Measurements from ENCODE around the gene UBR3. TPM values are rescaled to one million over a fixed set of nuclear protein-coding genes. Genes with fewer than 3 reads are reported as not detected.

The UBR3 gene
- total and polyA plus RNA-seq, 3 experiments from 2014 or later, result 8.5 to 22.1 (median 21.9) TPM

- no peaks in the 10 kb centered on the region for H3K9me3 Mint-ChIP-seq
- no peaks in the 10 kb centered on the region for H3K9me3 ChIP-seq (ENCODE audit: low read length)
- peaks cover 9% of the 10 kb centered on the region for H3K36me3 ChIP-seq (ENCODE audit: insufficient read depth, low read length)
- H3K27ac Mint-ChIP-seq, result no peak overlapping the region
- no peaks in the 10 kb centered on the region for H3K27me3 Mint-ChIP-seq
- no peak overlapping the region for H3K4me3 Mint-ChIP-seq
- H3K4me3 ChIP-seq (ENCODE audit: low read length), result no peak overlapping the region
- no peaks in the 10 kb centered on the region for H3K27me3 ChIP-seq (ENCODE audit: insufficient read depth, low read length, poor library complexity, severe bottlenecking)
- CTCF ChIA-PET, result no interaction called here
- peaks cover 17 to 59% (median 40%) of the 10 kb centered on the region in 3 donors for H3K36me3 Mint-ChIP-seq
- no peaks in the 10 kb centered on the region for H3K4me1 ChIP-seq (ENCODE audit: insufficient read depth, low read length)
- no peak overlapping the region for H3K27ac ChIP-seq (ENCODE audit: low read depth, low read length)
- POLR2A ChIA-PET, result no interaction called here
- DNase-seq, result no peak
- no peaks in the 10 kb centered on the region for H3K4me1 Mint-ChIP-seq
These were observed 250.7 kb downstream of the UBR3 start for GRCh38 chr2:170077830-170078569.

GRCh38 chr2:170084820-170085491 lies 257.7 kb downstream of the UBR3 start:
- ChIA-PET POLR2A (no interaction called here), CTCF (no interaction called here)
- Mint-ChIP-seq H3K9me3 (peaks cover 0 to 1% (median 0%) of the 10 kb centered on the region in 5 donors), H3K27ac (no peak overlapping the region), H3K36me3 (peaks cover 5 to 15% (median 6%) of the 10 kb centered on the region in 3 donors), H3K4me3 (no peak overlapping the region), H3K27me3 (no peaks in the 10 kb centered on the region), H3K4me1 (no peaks in the 10 kb centered on the region)
- no peak for DNase-seq
- Histone ChIP-seq H3K36me3 (ENCODE audit: insufficient read depth, low read length) (no peaks in the 10 kb centered on the region), H3K4me1 (ENCODE audit: insufficient read depth, low read length) (no peaks in the 10 kb centered on the region), H3K27ac (ENCODE audit: low read depth, low read length) (no peak overlapping the region), H3K27me3 (ENCODE audit: insufficient read depth, low read length, poor library complexity, severe bottlenecking) (no peaks in the 10 kb centered on the region), H3K9me3 (ENCODE audit: low read length) (no peaks in the 10 kb centered on the region), H3K4me3 (ENCODE audit: low read length) (no peak overlapping the region)

- ChIA-PET CTCF (no interaction called here), POLR2A (no interaction called here)
- Histone ChIP-seq H3K4me1 (ENCODE audit: insufficient read depth, low read length) (no peaks in the 10 kb centered on the region), H3K36me3 (ENCODE audit: insufficient read depth, low read length) (no peaks in the 10 kb centered on the region), H3K9me3 (ENCODE audit: low read length) (no peaks in the 10 kb centered on the region), H3K4me3 (ENCODE audit: low read length) (no peak overlapping the region), H3K27ac (ENCODE audit: low read depth, low read length) (no peak overlapping the region), H3K27me3 (ENCODE audit: insufficient read depth, low read length, poor library complexity, severe bottlenecking) (no peaks in the 10 kb centered on the region)
- H3K27ac Mint-ChIP-seq, result no peak overlapping the region
- no peak for DNase-seq
- H3K9me3 Mint-ChIP-seq, result peaks cover 0 to 4% (median 1%) of the 10 kb centered on the region in 5 donors
- no peaks in the 10 kb centered on the region for H3K27me3 Mint-ChIP-seq
- peaks cover 5 to 11% (median 6%) of the 10 kb centered on the region in 3 donors for H3K36me3 Mint-ChIP-seq
- no peak overlapping the region for H3K4me3 Mint-ChIP-seq
- no peaks in the 10 kb centered on the region for H3K4me1 Mint-ChIP-seq
These were observed 258.9 kb downstream of the UBR3 start for GRCh38 chr2:170086117-170086688.

GRCh38 chr2:170086751-170087412 lies 259.6 kb downstream of the UBR3 start:
- Mint-ChIP-seq H3K36me3 (peaks cover 2 to 8% (median 4%) of the 10 kb centered on the region in 3 donors), H3K4me1 (no peaks in the 10 kb centered on the region), H3K27me3 (no peaks in the 10 kb centered on the region), H3K4me3 (no peak overlapping the region), H3K9me3 (peaks cover 0 to 6% (median 2%) of the 10 kb centered on the region in 5 donors), H3K27ac (no peak overlapping the region)
- Histone ChIP-seq H3K36me3 (ENCODE audit: insufficient read depth, low read length) (no peaks in the 10 kb centered on the region), H3K27me3 (ENCODE audit: insufficient read depth, low read length, poor library complexity, severe bottlenecking) (no peaks in the 10 kb centered on the region), H3K9me3 (ENCODE audit: low read length) (no peaks in the 10 kb centered on the region), H3K4me1 (ENCODE audit: insufficient read depth, low read length) (no peaks in the 10 kb centered on the region), H3K27ac (ENCODE audit: low read depth, low read length) (no peak overlapping the region), H3K4me3 (ENCODE audit: low read length) (no peak overlapping the region)
- no peak for DNase-seq
- ChIA-PET POLR2A (no interaction called here), CTCF (no interaction called here)

GRCh38 chr2:170087413-170087793 lies 260.1 kb downstream of the UBR3 start:
- H3K27ac ChIP-seq (ENCODE audit: low read depth, low read length), result no peak overlapping the region
- H3K4me3 ChIP-seq (ENCODE audit: low read length), result no peak overlapping the region
- H3K4me1 Mint-ChIP-seq, result no peaks in the 10 kb centered on the region
- H3K27me3 ChIP-seq (ENCODE audit: insufficient read depth, low read length, poor library complexity, severe bottlenecking), result no peaks in the 10 kb centered on the region
- H3K36me3 ChIP-seq (ENCODE audit: insufficient read depth, low read length), result no peaks in the 10 kb centered on the region
- H3K4me3 Mint-ChIP-seq, result no peak overlapping the region
- no peak overlapping the region for H3K27ac Mint-ChIP-seq
- ChIA-PET POLR2A (no interaction called here), CTCF (no interaction called here)
- H3K27me3 Mint-ChIP-seq, result no peaks in the 10 kb centered on the region
- H3K9me3 ChIP-seq (ENCODE audit: low read length), result no peaks in the 10 kb centered on the region
- peaks cover 0 to 9% (median 5%) of the 10 kb centered on the region in 5 donors for H3K9me3 Mint-ChIP-seq
- no peak for DNase-seq
- no peaks in the 10 kb centered on the region for H3K4me1 ChIP-seq (ENCODE audit: insufficient read depth, low read length)
- peaks cover under 1 to 5% (median 4%) of the 10 kb centered on the region in 3 donors for H3K36me3 Mint-ChIP-seq

GRCh38 chr2:170088776-170089175 lies 261.5 kb downstream of the UBR3 start:
- Mint-ChIP-seq H3K27ac (peak overlapping the region in 1 of 8 donors; percentile 44), H3K36me3 (peaks cover 0 to 9% (median 0%) of the 10 kb centered on the region in 3 donors), H3K4me3 (no peak overlapping the region), H3K9me3 (peaks cover 5 to 16% (median 14%) of the 10 kb centered on the region in 5 donors), H3K27me3 (peaks cover 0 to 3% of the 10 kb centered on the region in 2 donors), H3K4me1 (no peaks in the 10 kb centered on the region)
- H3K36me3 ChIP-seq (ENCODE audit: insufficient read depth, low read length), result no peaks in the 10 kb centered on the region
- DNase-seq, result no peak
- no peak overlapping the region for H3K4me3 ChIP-seq (ENCODE audit: low read length)
- no peak overlapping the region for H3K27ac ChIP-seq (ENCODE audit: low read depth, low read length)
- no peaks in the 10 kb centered on the region for H3K4me1 ChIP-seq (ENCODE audit: insufficient read depth, low read length)
- H3K9me3 ChIP-seq (ENCODE audit: low read length), result no peaks in the 10 kb centered on the region
- ChIA-PET CTCF (no interaction called here), POLR2A (no interaction called here)
- H3K27me3 ChIP-seq (ENCODE audit: insufficient read depth, low read length, poor library complexity, severe bottlenecking), result no peaks in the 10 kb centered on the region

- H3K27ac ChIP-seq (ENCODE audit: low read depth, low read length), result no peak overlapping the region
- no peaks in the 10 kb centered on the region for H3K36me3 ChIP-seq (ENCODE audit: insufficient read depth, low read length)
- H3K4me3 Mint-ChIP-seq, result no peak overlapping the region
- H3K4me1 ChIP-seq (ENCODE audit: insufficient read depth, low read length), result no peaks in the 10 kb centered on the region
- ChIA-PET CTCF (no interaction called here), POLR2A (no interaction called here)
- no peaks in the 10 kb centered on the region for H3K9me3 ChIP-seq (ENCODE audit: low read length)
- H3K4me3 ChIP-seq (ENCODE audit: low read length), result no peak overlapping the region
- H3K27me3 Mint-ChIP-seq, result peaks cover 0 to 3% of the 10 kb centered on the region in 2 donors
- H3K9me3 Mint-ChIP-seq, result peaks cover 5 to 16% (median 15%) of the 10 kb centered on the region in 5 donors
- H3K4me1 Mint-ChIP-seq, result no peaks in the 10 kb centered on the region
- peaks cover 0 to 9% (median 0%) of the 10 kb centered on the region in 3 donors for H3K36me3 Mint-ChIP-seq
- H3K27me3 ChIP-seq (ENCODE audit: insufficient read depth, low read length, poor library complexity, severe bottlenecking), result no peaks in the 10 kb centered on the region
- no peak overlapping the region for H3K27ac Mint-ChIP-seq
- no peak for DNase-seq
These were observed 263.0 kb downstream of the UBR3 start for GRCh38 chr2:170090229-170090628.

GRCh38 chr2:170091436-170091835 lies 264.2 kb downstream of the UBR3 start:
- POLR2A ChIA-PET, result no interaction called here
- Histone ChIP-seq H3K9me3 (ENCODE audit: low read length) (no peaks in the 10 kb centered on the region), H3K36me3 (ENCODE audit: insufficient read depth, low read length) (no peaks in the 10 kb centered on the region), H3K4me1 (ENCODE audit: insufficient read depth, low read length) (no peaks in the 10 kb centered on the region), H3K4me3 (ENCODE audit: low read length) (no peak overlapping the region), H3K27ac (ENCODE audit: low read depth, low read length) (no peak overlapping the region), H3K27me3 (ENCODE audit: insufficient read depth, low read length, poor library complexity, severe bottlenecking) (no peaks in the 10 kb centered on the region)
- Mint-ChIP-seq H3K4me3 (no peak overlapping the region), H3K27ac (no peak overlapping the region), H3K27me3 (peaks cover 0 to 3% of the 10 kb centered on the region in 2 donors), H3K4me1 (no peaks in the 10 kb centered on the region), H3K9me3 (peaks cover 5 to 19% (median 15%) of the 10 kb centered on the region in 5 donors), H3K36me3 (peaks cover 0 to 9% (median 0%) of the 10 kb centered on the region in 3 donors)
- CTCF ChIA-PET, result no interaction called here
- no peak for DNase-seq
